Hepatocyte (in vitro differentiated cells): ENCODE data around the gene PGA3. TPM values are rescaled to one million over a fixed set of nuclear protein-coding genes. Genes with fewer than 3 reads are reported as not detected.

Source experiments
- DNase-seq: peaks from one replicate; pipeline ENCODE4 v3.0.0-alpha.2; 2016; ENCODE audit warnings: low spot score
- H2AFZ ChIP-seq: fragments of 200-600 bp; sonication (generic); 2 replicates; pipeline ENCODE4 v1.6.0; 2016; ENCODE audit warnings: antibody characterized with exemption, mild to moderate bottlenecking
- H3K27ac ChIP-seq: fragments of 200-600 bp; sonication (generic); 2 replicates; pipeline ENCODE4 v1.5.1; 2016; ENCODE audit warnings: mild to moderate bottlenecking
- H3K27me3 ChIP-seq: fragments of 200-600 bp; sonication (generic); 2 replicates; pipeline ENCODE4 v1.6.1; 2016
- H3K36me3 ChIP-seq: fragments of 200-600 bp; sonication (generic); replicated peaks from 2 replicates; pipeline ENCODE4 v1.5.1; 2016; ENCODE audit warnings: low read depth; ENCODE audit not compliant: insufficient read depth
- H3K4me1 ChIP-seq: fragments of 200-600 bp; sonication (generic); 2 replicates; pipeline ENCODE4 v1.5.1; 2016; ENCODE audit warnings: mild to moderate bottlenecking, moderate library complexity; ENCODE audit not compliant: insufficient read depth
- H3K4me2 ChIP-seq: fragments of 200-600 bp; sonication (generic); 2 replicates; pipeline ENCODE4 v1.6.0; 2016
- H3K4me3 ChIP-seq: fragments of 200-600 bp; sonication (generic); 2 replicates; pipeline ENCODE4 v1.5.1; 2016; ENCODE audit warnings: mild to moderate bottlenecking
- H3K79me2 ChIP-seq: fragments of 200-600 bp; sonication (generic); 2 replicates; pipeline ENCODE4 v1.6.0; 2017; ENCODE audit warnings: mild to moderate bottlenecking
- H3K9me2 ChIP-seq: fragments of 200-600 bp; sonication (generic); replicated peaks from 2 replicates; pipeline ENCODE4 v1.6.0; 2017; ENCODE audit warnings: mild to moderate bottlenecking; ENCODE audit not compliant: insufficient read depth
- H3K9me3 ChIP-seq: fragments of 200-600 bp; sonication (generic); 2 replicates; pipeline ENCODE4 v1.5.1; 2016; ENCODE audit warnings: low read depth, mild to moderate bottlenecking
- H4K20me1 ChIP-seq: fragments of 200-600 bp; sonication (generic); 2 replicates; pipeline ENCODE4 v1.6.0; 2016; ENCODE audit warnings: mild to moderate bottlenecking; ENCODE audit not compliant: insufficient read depth, poor library complexity, severe bottlenecking
- CTCF ChIP-seq: fragments of 200-600 bp; sonication (generic); IDR thresholded peaks from 2 replicates; pipeline ENCODE4 v1.5.1; 2016; ENCODE audit warnings: antibody characterized with exemption, mild to moderate bottlenecking; ENCODE audit not compliant: poor library complexity
- EZH2 ChIP-seq: fragments of 200-600 bp; sonication (generic); IDR thresholded peaks from 2 replicates; pipeline ENCODE4 v1.6.1; 2016; ENCODE audit warnings: antibody characterized with exemption, mild to moderate bottlenecking, borderline replicate concordance
- EZH2phosphoT487 ChIP-seq: fragments of 200-600 bp; sonication (generic); IDR thresholded peaks from one replicate; pipeline ENCODE4 v1.6.1; 2018; ENCODE audit warnings: antibody characterized with exemption, mild to moderate bottlenecking, low read depth, moderate library complexity; ENCODE audit not compliant: unreplicated experiment, severe bottlenecking
- WGBS: methylation state at CpG from one replicate; pipeline ENCODE4 v1.1.6; 2016; ENCODE audit warnings: low lambda C conversion rate; ENCODE audit errors: missing lambda C conversion rate; 5-methylcytosine and 5-hydroxymethylcytosine counted together
- polyA plus RNA-seq: library from polyadenylated mRNA; unstranded; fragments of >200 nt; fragmentation: Nextera tagmentation; extraction: Ambion mirVana; gene quantifications from 2 replicates; pipeline ENCODE4 v1.2.1, GENCODE V29; 2016
- total RNA-seq: library from RNA; depleted of rRNA; stranded (reverse); fragments of >200 nt; gene quantifications from 2 replicates; pipeline ENCODE4 v1.2.3, GENCODE V29; 2014

PGA3 gene
- total and polyA plus RNA-seq, 2 experiments from 2014 or later = 0.27 to 1.4 TPM

DNA sequence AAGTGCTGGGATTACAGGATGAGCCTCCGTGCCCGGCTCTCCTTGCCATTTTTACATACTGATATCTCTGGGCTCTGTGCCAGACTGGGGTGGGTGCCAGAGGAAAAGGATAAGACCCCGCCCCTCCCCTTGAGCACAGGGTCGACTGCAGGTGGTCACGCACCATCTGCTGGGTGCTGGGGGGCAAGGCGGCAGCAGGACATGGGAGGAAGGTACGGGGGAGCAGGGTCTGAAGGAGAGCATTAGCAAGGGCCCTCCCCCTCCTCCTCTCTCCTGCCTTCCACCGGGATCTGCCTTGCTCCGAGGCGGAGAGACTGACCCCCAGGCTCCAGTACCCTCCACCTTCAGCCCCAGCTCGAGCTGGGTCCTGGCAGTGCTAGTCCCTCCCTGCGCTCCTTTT lies 9.7 kb upstream of the PGA3 start:
- H3K9me3 ChIP-seq = no peaks in the 10 kb centered on the region

GRCh38 chr11:61194169-61194671 lies 9.1 kb upstream of the PGA3 start:
- H3K79me2 ChIP-seq = no peaks in the 10 kb centered on the region
- H3K4me1 ChIP-seq = no peaks in the 10 kb centered on the region
- no peak overlapping the region for H3K4me3 ChIP-seq
- H3K9me2 ChIP-seq = no peaks in the 10 kb centered on the region
- H3K36me3 ChIP-seq = no peaks in the 10 kb centered on the region
- no peak overlapping the region for H3K27ac ChIP-seq
- H3K4me2 ChIP-seq = no peak overlapping the region
- H2AFZ ChIP-seq = no peak overlapping the region
- no peaks in the 10 kb centered on the region for H3K9me3 ChIP-seq
- no peaks in the 10 kb centered on the region for H3K27me3 ChIP-seq
- no peaks in the 10 kb centered on the region for H4K20me1 ChIP-seq
- DNase-seq = no peak
- 87% methylated on average over 11 of the region's 12 CpGs for WGBS
- TF ChIP-seq CTCF = no peak
- no peak for TF ChIP-seq EZH2phosphoT487
- no peak for TF ChIP-seq EZH2

More for the DNA sequence above, 9.7 kb upstream of the PGA3 start:
- H3K27ac ChIP-seq = no peak overlapping the region
- H3K79me2 ChIP-seq = no peaks in the 10 kb centered on the region
- DNase-seq = no peak
- TF ChIP-seq EZH2phosphoT487 = no peak
- TF ChIP-seq EZH2 = no peak
- TF ChIP-seq CTCF = no peak
- H4K20me1 ChIP-seq = no peaks in the 10 kb centered on the region
- 70% methylated on average over 12 of the region's 12 CpGs for WGBS
- no peaks in the 10 kb centered on the region for H3K9me2 ChIP-seq
- no peak overlapping the region for H2AFZ ChIP-seq
- no peak overlapping the region for H3K4me3 ChIP-seq
- H3K27me3 ChIP-seq = no peaks in the 10 kb centered on the region
- no peaks in the 10 kb centered on the region for H3K36me3 ChIP-seq
- no peaks in the 10 kb centered on the region for H3K4me1 ChIP-seq
- H3K4me2 ChIP-seq = no peak overlapping the region

DNA sequence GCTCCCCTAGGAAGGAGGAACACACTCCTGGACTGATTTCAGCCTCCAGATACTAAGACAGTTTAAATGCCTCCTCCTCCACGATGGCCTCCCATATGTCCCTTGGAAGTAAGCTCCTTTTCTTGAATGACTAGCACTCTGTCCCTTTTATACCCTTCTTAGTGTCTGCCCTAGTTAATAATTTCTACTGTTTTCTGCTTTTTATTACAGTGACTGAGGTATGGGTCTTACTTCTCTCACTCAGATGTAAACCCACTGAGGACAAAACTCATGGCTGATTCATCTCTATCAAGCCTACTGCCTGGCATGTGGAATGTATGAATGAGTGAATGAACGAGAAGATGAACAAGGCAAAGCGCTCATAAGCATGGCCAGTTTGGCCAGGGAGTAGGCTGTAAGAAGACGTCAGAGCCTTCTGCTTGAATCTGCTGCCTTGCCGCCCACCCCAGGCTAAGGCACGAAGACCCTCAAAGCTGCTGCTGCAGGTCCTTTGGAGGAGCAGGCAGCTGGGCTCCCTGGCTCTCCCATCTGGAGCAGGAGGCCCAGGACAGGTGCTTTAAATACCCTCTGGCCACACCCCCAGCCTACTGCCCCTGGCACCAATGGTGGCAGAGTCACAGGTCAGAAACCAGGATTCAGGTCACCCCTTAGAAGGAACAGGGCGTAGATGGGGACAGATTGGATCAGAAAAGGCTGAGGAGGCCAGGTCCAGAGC lies 8.2 kb upstream of the PGA3 start:
- no peaks in the 10 kb centered on the region for H4K20me1 ChIP-seq
- no peaks in the 10 kb centered on the region for H3K79me2 ChIP-seq
- no peaks in the 10 kb centered on the region for H3K36me3 ChIP-seq
- DNase-seq = no peak
- H3K9me3 ChIP-seq = no peaks in the 10 kb centered on the region
- WGBS = 85% methylated on average over 7 of the region's 7 CpGs
- H3K27ac ChIP-seq = no peak overlapping the region
- H3K4me1 ChIP-seq = no peaks in the 10 kb centered on the region
- TF ChIP-seq EZH2 = no peak
- TF ChIP-seq CTCF = no peak
- no peak overlapping the region for H3K4me3 ChIP-seq
- H3K9me2 ChIP-seq = no peaks in the 10 kb centered on the region
- no peak overlapping the region for H2AFZ ChIP-seq
- H3K4me2 ChIP-seq = no peak overlapping the region
- H3K27me3 ChIP-seq = no peaks in the 10 kb centered on the region
